IMR-90 (cell line): ENCODE data around the gene TBC1D1. TPM values are rescaled to one million over a fixed set of nuclear protein-coding genes. Genes with fewer than 3 reads are reported as not detected.

Source experiments
- ATAC-seq: fragments of 200-7000 bp; cut with Tn5 transposase; 2 replicates; pipeline ENCODE4 v1.9.1; 2020; ENCODE audit warnings: low read depth, mild to moderate bottlenecking, moderate library complexity
- BruUV-seq: library from RNA; stranded (reverse); fragments of 400-500 nt; replicated peaks from 2 replicates; lab custom pipeline; 2021; lab: Mats Ljungman, UMichigan
- CTCF ChIA-PET: fragments of 300-600 bp; formaldehyde crosslinking; extraction: SDS; loops from one replicate; lab custom pipeline; 2021; ENCODE audit warnings: antibody characterized with exemption; lab: Yijun Ruan, JAX
- POLR2A ChIA-PET: fragments of 300-600 bp; sonication (Branson Sonifier 250); formaldehyde crosslinking; loops from one replicate; lab custom pipeline; 2022; ENCODE audit warnings: antibody characterized with exemption; ENCODE audit not compliant: unreplicated experiment; lab: Charles Lee
- DNase-seq: peaks from one replicate; pipeline ENCODE4 v3.0.0; 2013
- H2AFZ ChIP-seq: replicated peaks from 2 replicates; pipeline ENCODE3; 2013; ENCODE audit warnings: low read length, mild to moderate bottlenecking; ENCODE audit not compliant: poor library complexity
- H2AK5ac ChIP-seq: 2 replicates; pipeline ENCODE4 v1.6.1; 2013; ENCODE audit warnings: low read depth, low read length, inconsistent platforms
- H2AK9ac ChIP-seq: replicated peaks from 2 replicates; pipeline ENCODE3; 2013; ENCODE audit warnings: mild to moderate bottlenecking, low read depth, low read length, moderate library complexity; ENCODE audit not compliant: poor library complexity
- H2BK120ac ChIP-seq: 2 replicates; pipeline ENCODE4 v1.6.1; 2013; ENCODE audit warnings: low read depth, low read length, inconsistent platforms
- H2BK15ac ChIP-seq: 3 replicates; pipeline ENCODE4 v1.6.1; 2013; ENCODE audit warnings: low read depth, low read length, inconsistent platforms
- H2BK20ac ChIP-seq: 2 replicates; pipeline ENCODE4 v1.6.1; 2013; ENCODE audit warnings: low read depth, mild to moderate bottlenecking, inconsistent platforms, low read length, moderate library complexity
- H2BK5ac ChIP-seq: 2 replicates; pipeline ENCODE4 v1.6.1; 2013; ENCODE audit warnings: mild to moderate bottlenecking, low read depth, low read length, inconsistent platforms; ENCODE audit not compliant: poor library complexity, severe bottlenecking
- H3K14ac ChIP-seq: replicated peaks from 2 replicates; pipeline ENCODE4 v1.6.1; 2013; ENCODE audit warnings: low read depth, low read length, inconsistent platforms
- H3K18ac ChIP-seq: 2 replicates; pipeline ENCODE4 v1.6.1; 2013; ENCODE audit warnings: low read depth, low read length, control low read depth
- H3K23ac ChIP-seq: 2 replicates; pipeline ENCODE4 v1.6.1; 2013; ENCODE audit warnings: low read depth, low read length, inconsistent platforms
- H3K27ac ChIP-seq: 2 replicates; pipeline ENCODE4 v1.5.1; 2013; ENCODE audit warnings: mild to moderate bottlenecking, control low read depth, low read length; ENCODE audit not compliant: insufficient read depth
- H3K27me3 ChIP-seq: 2 replicates; pipeline ENCODE4 v1.6.1; 2013; ENCODE audit warnings: low read length; ENCODE audit not compliant: control insufficient read depth, insufficient read depth
- H3K36me3 ChIP-seq: 2 replicates; pipeline ENCODE4 v1.6.1; 2013; ENCODE audit warnings: low read length, mixed read lengths; ENCODE audit not compliant: control insufficient read depth, insufficient read depth
- H3K4ac ChIP-seq: 2 replicates; pipeline ENCODE4 v1.6.1; 2013; ENCODE audit warnings: low read depth, low read length, inconsistent platforms
- H3K4me1 ChIP-seq: 2 replicates; pipeline ENCODE4 v1.6.1; 2013; ENCODE audit warnings: low read length, mixed read lengths; ENCODE audit not compliant: control insufficient read depth, insufficient read depth
- H3K4me2 ChIP-seq: 2 replicates; pipeline ENCODE4 v1.6.1; 2013; ENCODE audit warnings: low read depth, mild to moderate bottlenecking, control low read depth, low read length, moderate library complexity
- H3K4me3 ChIP-seq: 2 replicates; pipeline ENCODE4 v1.5.1; 2013; ENCODE audit warnings: low read depth, mild to moderate bottlenecking, control low read depth, low read length, moderate library complexity; ENCODE audit not compliant: insufficient read depth
- H3K56ac ChIP-seq: 2 replicates; pipeline ENCODE4 v1.6.1; 2013; ENCODE audit warnings: low read length, inconsistent platforms; ENCODE audit not compliant: insufficient read depth; ENCODE audit errors: extremely low read depth
- H3K79me1 ChIP-seq, 2 experiments: 2 replicates each; pipeline ENCODE4 v1.6.1; 2013; ENCODE audit warnings: low read length in 2 of 2, inconsistent platforms in 1 of 2, low read depth in 1 of 2
- H3K9ac ChIP-seq: 2 replicates; pipeline ENCODE4 v1.6.1; 2013; ENCODE audit warnings: low read depth, low read length, control low read depth
- H3K9me1 ChIP-seq: 2 replicates; pipeline ENCODE4 v1.6.1; 2013; ENCODE audit warnings: low read length, inconsistent platforms; ENCODE audit not compliant: insufficient read depth
- H3K9me3 ChIP-seq: 2 replicates; pipeline ENCODE4 v1.6.1; 2013; ENCODE audit warnings: low read length; ENCODE audit not compliant: control insufficient read depth, insufficient read depth
- H4K20me1 ChIP-seq: 2 replicates; pipeline ENCODE4 v1.6.1; 2013; ENCODE audit warnings: low read length, inconsistent platforms; ENCODE audit not compliant: insufficient read depth
- H4K5ac ChIP-seq: 2 replicates; pipeline ENCODE4 v1.6.1; 2013; ENCODE audit warnings: mild to moderate bottlenecking, low read depth, low read length, control low read depth
- H4K8ac ChIP-seq, 2 experiments: 2 replicates each; pipeline ENCODE4 v1.6.1; 2013; ENCODE audit warnings: low read depth in 2 of 2, low read length in 2 of 2, control low read depth in 1 of 2, inconsistent platforms in 1 of 2
- H4K91ac ChIP-seq: 2 replicates; pipeline ENCODE4 v1.6.1; 2013; ENCODE audit warnings: low read depth, low read length, inconsistent platforms; ENCODE audit not compliant: insufficient read depth
- CHD1 ChIP-seq: IDR thresholded peaks from 2 replicates; pipeline ENCODE4 v1.6.1; 2012; ENCODE audit warnings: low read depth, low read length, improper control_type of control experiment
- FOS ChIP-seq: fragments of 150-350 bp; IDR thresholded peaks from 2 replicates; pipeline ENCODE4 v1.6.1; 2016; ENCODE audit warnings: low read depth, low read length
- MAZ ChIP-seq: IDR thresholded peaks from 2 replicates; pipeline ENCODE4 v1.6.1; 2012; ENCODE audit warnings: low read depth, mild to moderate bottlenecking, low read length, improper control_type of control experiment, moderate library complexity, borderline replicate concordance
- MXI1 ChIP-seq: IDR thresholded peaks from 2 replicates; pipeline ENCODE4 v1.6.1; 2012; ENCODE audit warnings: low read depth, mild to moderate bottlenecking, low read length, moderate library complexity, borderline replicate concordance
- RAD21 ChIP-seq: IDR thresholded peaks from 2 replicates; pipeline ENCODE4 v1.6.1; 2012; ENCODE audit warnings: low read length, improper control_type of control experiment
- RFX5 ChIP-seq: IDR thresholded peaks from 2 replicates; pipeline ENCODE4 v1.8.0; 2012; ENCODE audit warnings: low read depth, mild to moderate bottlenecking, low read length, moderate library complexity
- WGBS, 2 experiments: methylation state at CpG; one replicate each; pipeline versions ENCODE4 v1.1.5 to v1.1.7; 2013; ENCODE audit warnings: missing lambda C conversion rate in 2 of 2; ENCODE audit not compliant: insufficient read length in 1 of 2; ENCODE audit errors: extremely low coverage in 2 of 2; 5-methylcytosine and 5-hydroxymethylcytosine counted together
- dilution Hi-C: fragments of 300-500 bp; cut with HindIII; formaldehyde crosslinking; loops from one replicate; pipeline ENCODE4 v1.14.3; 2018; ENCODE audit warnings: low sequenced_read_pairs; ENCODE audit not compliant: unreplicated experiment
- in situ Hi-C: fragments of 300-500 bp; cut with MboI; formaldehyde crosslinking; loops from 3 replicates; pipeline ENCODE4 v1.14.3; 2019; ENCODE audit warnings: low sequenced_read_pairs, inconsistent platforms, mixed read lengths
- intact Hi-C: fragments of 100-400 bp; cut with micrococcal nuclease; formaldehyde crosslinking; loops from 2 replicates; pipeline ENCODE4 v1.10.0; 2022
- polyA plus RNA-seq, 3 experiments: library from polyadenylated mRNA; depleted of rRNA; stranded (reverse); fragments of >200 nt; gene quantifications; 2 replicates each; pipeline ENCODE4 v1.2.3, GENCODE V29; 2012; ENCODE audit warnings: low replicate concordance in 1 of 3
- total RNA-seq: library from RNA; depleted of rRNA; stranded (reverse); fragments of >200 nt; gene quantifications from 2 replicates; pipeline ENCODE4 v1.2.3, GENCODE V29; 2012
- TF ChIP-seq, protein P1 (sequence below): fragments of 150-350 bp; IDR thresholded peaks from 2 replicates; pipeline ENCODE4 v1.6.1; 2016; ENCODE audit warnings: low read depth, mild to moderate bottlenecking, low read length, moderate library complexity, borderline replicate concordance
- TF ChIP-seq, protein P2 (sequence below): fragments of 150-350 bp; IDR thresholded peaks from 2 replicates; pipeline ENCODE4 v1.6.1; 2017; ENCODE audit warnings: mild to moderate bottlenecking, antibody characterized with exemption, low read length, low read depth
- TF ChIP-seq, protein P3 (sequence below): conservative IDR thresholded peaks from 2 replicates; pipeline ENCODE4 v1.5.1; 2012; ENCODE audit warnings: mild to moderate bottlenecking, low read depth, low read length, improper control_type of control experiment

TBC1D1 gene
- total and polyA plus RNA-seq, 2 of the 4 experiments (the other 2 are of a cell fraction), result 42.4 to 104 TPM

GRCh38 chr4:38182334-38182998 lies 291.6 kb downstream of the TBC1D1 start:
- TF ChIP-seq CHD1 (no peak), MXI1 (no peak), FOS (no peak), RAD21 (no peak), MAZ (no peak), RFX5 (no peak)
- TF ChIP-seq, protein P1, sequence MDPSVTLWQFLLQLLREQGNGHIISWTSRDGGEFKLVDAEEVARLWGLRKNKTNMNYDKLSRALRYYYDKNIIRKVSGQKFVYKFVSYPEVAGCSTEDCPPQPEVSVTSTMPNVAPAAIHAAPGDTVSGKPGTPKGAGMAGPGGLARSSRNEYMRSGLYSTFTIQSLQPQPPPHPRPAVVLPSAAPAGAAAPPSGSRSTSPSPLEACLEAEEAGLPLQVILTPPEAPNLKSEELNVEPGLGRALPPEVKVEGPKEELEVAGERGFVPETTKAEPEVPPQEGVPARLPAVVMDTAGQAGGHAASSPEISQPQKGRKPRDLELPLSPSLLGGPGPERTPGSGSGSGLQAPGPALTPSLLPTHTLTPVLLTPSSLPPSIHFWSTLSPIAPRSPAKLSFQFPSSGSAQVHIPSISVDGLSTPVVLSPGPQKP, result no peak
- TF ChIP-seq, protein P2, sequence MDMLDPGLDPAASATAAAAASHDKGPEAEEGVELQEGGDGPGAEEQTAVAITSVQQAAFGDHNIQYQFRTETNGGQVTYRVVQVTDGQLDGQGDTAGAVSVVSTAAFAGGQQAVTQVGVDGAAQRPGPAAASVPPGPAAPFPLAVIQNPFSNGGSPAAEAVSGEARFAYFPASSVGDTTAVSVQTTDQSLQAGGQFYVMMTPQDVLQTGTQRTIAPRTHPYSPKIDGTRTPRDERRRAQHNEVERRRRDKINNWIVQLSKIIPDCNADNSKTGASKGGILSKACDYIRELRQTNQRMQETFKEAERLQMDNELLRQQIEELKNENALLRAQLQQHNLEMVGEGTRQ, result no peak
- TF ChIP-seq, protein P3, sequence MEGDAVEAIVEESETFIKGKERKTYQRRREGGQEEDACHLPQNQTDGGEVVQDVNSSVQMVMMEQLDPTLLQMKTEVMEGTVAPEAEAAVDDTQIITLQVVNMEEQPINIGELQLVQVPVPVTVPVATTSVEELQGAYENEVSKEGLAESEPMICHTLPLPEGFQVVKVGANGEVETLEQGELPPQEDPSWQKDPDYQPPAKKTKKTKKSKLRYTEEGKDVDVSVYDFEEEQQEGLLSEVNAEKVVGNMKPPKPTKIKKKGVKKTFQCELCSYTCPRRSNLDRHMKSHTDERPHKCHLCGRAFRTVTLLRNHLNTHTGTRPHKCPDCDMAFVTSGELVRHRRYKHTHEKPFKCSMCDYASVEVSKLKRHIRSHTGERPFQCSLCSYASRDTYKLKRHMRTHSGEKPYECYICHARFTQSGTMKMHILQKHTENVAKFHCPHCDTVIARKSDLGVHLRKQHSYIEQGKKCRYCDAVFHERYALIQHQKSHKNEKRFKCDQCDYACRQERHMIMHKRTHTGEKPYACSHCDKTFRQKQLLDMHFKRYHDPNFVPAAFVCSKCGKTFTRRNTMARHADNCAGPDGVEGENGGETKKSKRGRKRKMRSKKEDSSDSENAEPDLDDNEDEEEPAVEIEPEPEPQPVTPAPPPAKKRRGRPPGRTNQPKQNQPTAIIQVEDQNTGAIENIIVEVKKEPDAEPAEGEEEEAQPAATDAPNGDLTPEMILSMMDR, result no peak
- DNase-seq (no peak), ATAC-seq (no peak)
- intact Hi-C loops (loop anchor here (10.0 kb wide), 1 partner anchor 672 kb away; the partner anchor contains the start of gene TLR6), dilution Hi-C loops (no loop called here), in situ Hi-C loops (loop anchor here (5.0 kb wide), 1 partner anchor 550 kb away; no protein-coding TSS in a partner anchor)
- H4K91ac ChIP-seq, result no peak overlapping the region
- no peak overlapping the region for H3K4me2 ChIP-seq
- H3K79me1 ChIP-seq, result no peaks in the 10 kb centered on the region
- H4K8ac ChIP-seq, result no peak overlapping the region
- BruUV-seq, result no TSS peak
- H2AK5ac ChIP-seq, result no peak overlapping the region
- no peak overlapping the region for H3K14ac ChIP-seq
- H3K27ac ChIP-seq, result no peak overlapping the region
- H2BK5ac ChIP-seq, result no peak overlapping the region
- H3K4ac ChIP-seq, result no peak overlapping the region
- H2BK120ac ChIP-seq, result no peak overlapping the region
- H3K9me3 ChIP-seq, result no peaks in the 10 kb centered on the region
- no peaks in the 10 kb centered on the region for H3K9me1 ChIP-seq
- no peak overlapping the region for H3K9ac ChIP-seq
- no peak overlapping the region for H3K4me3 ChIP-seq
- H3K23ac ChIP-seq, result no peak overlapping the region
- H2AK9ac ChIP-seq, result no peak overlapping the region
- H3K27me3 ChIP-seq, result no peaks in the 10 kb centered on the region
- H3K4me1 ChIP-seq, result peaks cover 7% of the 10 kb centered on the region
- H3K18ac ChIP-seq, result no peak overlapping the region
- no peak overlapping the region for H4K5ac ChIP-seq
- H2BK15ac ChIP-seq, result no peak overlapping the region
- H2AFZ ChIP-seq, result no peak overlapping the region
- H3K36me3 ChIP-seq, result no peaks in the 10 kb centered on the region
- POLR2A ChIA-PET, result no interaction called here
- H4K20me1 ChIP-seq, result no peaks in the 10 kb centered on the region
- WGBS, 2 experiments, result 100% methylated on average over 8 of the region's 40 CpGs; no CpG with 5 or more reads in 1 of the 2 experiments
- CTCF ChIA-PET, result no interaction called here
- no peak overlapping the region for H3K56ac ChIP-seq
- no peak overlapping the region for H2BK20ac ChIP-seq
